Measurements from ENCODE around the gene ADAMTS15.

DNA sequence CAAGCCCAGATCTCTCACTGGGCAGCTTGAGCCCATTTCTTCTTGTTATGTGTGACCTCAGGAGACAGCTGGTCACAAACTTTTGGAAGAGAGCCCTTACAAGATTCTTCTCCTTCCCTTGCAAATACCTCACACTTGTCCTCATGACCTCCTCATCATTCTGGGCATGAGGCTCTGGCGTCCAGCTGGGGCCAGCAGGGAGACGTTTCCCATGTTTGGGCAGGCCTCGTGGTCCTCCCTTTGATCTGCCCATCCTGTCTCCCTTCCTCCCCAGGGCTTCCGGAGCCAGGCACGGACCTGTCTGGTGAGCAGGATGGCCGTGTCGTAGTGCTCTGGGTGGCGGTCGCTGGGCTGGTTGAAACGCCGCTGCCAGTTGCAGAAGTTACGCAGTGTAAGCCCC, 29.7 kb upstream of the ADAMTS15 start:
- TF ChIP-seq, protein P1, sequence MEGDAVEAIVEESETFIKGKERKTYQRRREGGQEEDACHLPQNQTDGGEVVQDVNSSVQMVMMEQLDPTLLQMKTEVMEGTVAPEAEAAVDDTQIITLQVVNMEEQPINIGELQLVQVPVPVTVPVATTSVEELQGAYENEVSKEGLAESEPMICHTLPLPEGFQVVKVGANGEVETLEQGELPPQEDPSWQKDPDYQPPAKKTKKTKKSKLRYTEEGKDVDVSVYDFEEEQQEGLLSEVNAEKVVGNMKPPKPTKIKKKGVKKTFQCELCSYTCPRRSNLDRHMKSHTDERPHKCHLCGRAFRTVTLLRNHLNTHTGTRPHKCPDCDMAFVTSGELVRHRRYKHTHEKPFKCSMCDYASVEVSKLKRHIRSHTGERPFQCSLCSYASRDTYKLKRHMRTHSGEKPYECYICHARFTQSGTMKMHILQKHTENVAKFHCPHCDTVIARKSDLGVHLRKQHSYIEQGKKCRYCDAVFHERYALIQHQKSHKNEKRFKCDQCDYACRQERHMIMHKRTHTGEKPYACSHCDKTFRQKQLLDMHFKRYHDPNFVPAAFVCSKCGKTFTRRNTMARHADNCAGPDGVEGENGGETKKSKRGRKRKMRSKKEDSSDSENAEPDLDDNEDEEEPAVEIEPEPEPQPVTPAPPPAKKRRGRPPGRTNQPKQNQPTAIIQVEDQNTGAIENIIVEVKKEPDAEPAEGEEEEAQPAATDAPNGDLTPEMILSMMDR (tag by site-specific recombination; IDR thresholded peaks at IDR 0.05) = no peak
- no peak for TF ChIP-seq ZBTB7A (tag by site-specific recombination; IDR thresholded peaks at IDR 0.05; ENCODE audit: low read depth)
- TF ChIP-seq ZNF121 (tag by site-specific recombination; IDR thresholded peaks at IDR 0.05) = no peak
- TF ChIP-seq ZNF777 (tag by site-specific recombination; IDR thresholded peaks at IDR 0.05; ENCODE audit: borderline replicate concordance) = no peak
- TF ChIP-seq, protein P2, sequence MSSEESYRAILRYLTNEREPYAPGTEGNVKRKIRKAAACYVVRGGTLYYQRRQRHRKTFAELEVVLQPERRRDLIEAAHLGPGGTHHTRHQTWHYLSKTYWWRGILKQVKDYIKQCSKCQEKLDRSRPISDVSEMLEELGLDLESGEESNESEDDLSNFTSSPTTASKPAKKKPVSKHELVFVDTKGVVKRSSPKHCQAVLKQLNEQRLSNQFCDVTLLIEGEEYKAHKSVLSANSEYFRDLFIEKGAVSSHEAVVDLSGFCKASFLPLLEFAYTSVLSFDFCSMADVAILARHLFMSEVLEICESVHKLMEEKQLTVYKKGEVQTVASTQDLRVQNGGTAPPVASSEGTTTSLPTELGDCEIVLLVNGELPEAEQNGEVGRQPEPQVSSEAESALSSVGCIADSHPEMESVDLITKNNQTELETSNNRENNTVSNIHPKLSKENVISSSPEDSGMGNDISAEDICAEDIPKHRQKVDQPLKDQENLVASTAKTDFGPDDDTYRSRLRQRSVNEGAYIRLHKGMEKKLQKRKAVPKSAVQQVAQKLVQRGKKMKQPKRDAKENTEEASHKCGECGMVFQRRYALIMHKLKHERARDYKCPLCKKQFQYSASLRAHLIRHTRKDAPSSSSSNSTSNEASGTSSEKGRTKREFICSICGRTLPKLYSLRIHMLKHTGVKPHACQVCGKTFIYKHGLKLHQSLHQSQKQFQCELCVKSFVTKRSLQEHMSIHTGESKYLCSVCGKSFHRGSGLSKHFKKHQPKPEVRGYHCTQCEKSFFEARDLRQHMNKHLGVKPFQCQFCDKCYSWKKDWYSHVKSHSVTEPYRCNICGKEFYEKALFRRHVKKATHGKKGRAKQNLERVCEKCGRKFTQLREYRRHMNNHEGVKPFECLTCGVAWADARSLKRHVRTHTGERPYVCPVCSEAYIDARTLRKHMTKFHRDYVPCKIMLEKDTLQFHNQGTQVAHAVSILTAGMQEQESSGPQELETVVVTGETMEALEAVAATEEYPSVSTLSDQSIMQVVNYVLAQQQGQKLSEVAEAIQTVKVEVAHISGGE (tag by site-specific recombination; conservative IDR thresholded peaks at IDR 0.05; ENCODE audit: low read depth) = no peak
- no peak for TF ChIP-seq ZNF335 (tag by site-specific recombination; conservative IDR thresholded peaks at IDR 0.05)
- TF ChIP-seq ZNF529 (tag by site-specific recombination; IDR thresholded peaks at IDR 0.05; ENCODE audit: insufficient replicate concordance) = no peak
- TF ChIP-seq, protein P3, sequence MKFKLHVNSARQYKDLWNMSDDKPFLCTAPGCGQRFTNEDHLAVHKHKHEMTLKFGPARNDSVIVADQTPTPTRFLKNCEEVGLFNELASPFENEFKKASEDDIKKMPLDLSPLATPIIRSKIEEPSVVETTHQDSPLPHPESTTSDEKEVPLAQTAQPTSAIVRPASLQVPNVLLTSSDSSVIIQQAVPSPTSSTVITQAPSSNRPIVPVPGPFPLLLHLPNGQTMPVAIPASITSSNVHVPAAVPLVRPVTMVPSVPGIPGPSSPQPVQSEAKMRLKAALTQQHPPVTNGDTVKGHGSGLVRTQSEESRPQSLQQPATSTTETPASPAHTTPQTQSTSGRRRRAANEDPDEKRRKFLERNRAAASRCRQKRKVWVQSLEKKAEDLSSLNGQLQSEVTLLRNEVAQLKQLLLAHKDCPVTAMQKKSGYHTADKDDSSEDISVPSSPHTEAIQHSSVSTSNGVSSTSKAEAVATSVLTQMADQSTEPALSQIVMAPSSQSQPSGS (tag by site-specific recombination; IDR thresholded peaks at IDR 0.05; ENCODE audit: low read depth) = no peak
- no peak for TF ChIP-seq ZSCAN23 (tag by site-specific recombination; IDR thresholded peaks at IDR 0.05)
- no peak for TF ChIP-seq ZNF23 (tag by site-specific recombination; IDR thresholded peaks at IDR 0.05; ENCODE audit: borderline replicate concordance)
- TF ChIP-seq ZNF514 (tag by site-specific recombination; IDR thresholded peaks at IDR 0.05) = no peak
- TF ChIP-seq, protein P4, sequence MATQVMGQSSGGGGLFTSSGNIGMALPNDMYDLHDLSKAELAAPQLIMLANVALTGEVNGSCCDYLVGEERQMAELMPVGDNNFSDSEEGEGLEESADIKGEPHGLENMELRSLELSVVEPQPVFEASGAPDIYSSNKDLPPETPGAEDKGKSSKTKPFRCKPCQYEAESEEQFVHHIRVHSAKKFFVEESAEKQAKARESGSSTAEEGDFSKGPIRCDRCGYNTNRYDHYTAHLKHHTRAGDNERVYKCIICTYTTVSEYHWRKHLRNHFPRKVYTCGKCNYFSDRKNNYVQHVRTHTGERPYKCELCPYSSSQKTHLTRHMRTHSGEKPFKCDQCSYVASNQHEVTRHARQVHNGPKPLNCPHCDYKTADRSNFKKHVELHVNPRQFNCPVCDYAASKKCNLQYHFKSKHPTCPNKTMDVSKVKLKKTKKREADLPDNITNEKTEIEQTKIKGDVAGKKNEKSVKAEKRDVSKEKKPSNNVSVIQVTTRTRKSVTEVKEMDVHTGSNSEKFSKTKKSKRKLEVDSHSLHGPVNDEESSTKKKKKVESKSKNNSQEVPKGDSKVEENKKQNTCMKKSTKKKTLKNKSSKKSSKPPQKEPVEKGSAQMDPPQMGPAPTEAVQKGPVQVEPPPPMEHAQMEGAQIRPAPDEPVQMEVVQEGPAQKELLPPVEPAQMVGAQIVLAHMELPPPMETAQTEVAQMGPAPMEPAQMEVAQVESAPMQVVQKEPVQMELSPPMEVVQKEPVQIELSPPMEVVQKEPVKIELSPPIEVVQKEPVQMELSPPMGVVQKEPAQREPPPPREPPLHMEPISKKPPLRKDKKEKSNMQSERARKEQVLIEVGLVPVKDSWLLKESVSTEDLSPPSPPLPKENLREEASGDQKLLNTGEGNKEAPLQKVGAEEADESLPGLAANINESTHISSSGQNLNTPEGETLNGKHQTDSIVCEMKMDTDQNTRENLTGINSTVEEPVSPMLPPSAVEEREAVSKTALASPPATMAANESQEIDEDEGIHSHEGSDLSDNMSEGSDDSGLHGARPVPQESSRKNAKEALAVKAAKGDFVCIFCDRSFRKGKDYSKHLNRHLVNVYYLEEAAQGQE (tag by site-specific recombination; IDR thresholded peaks at IDR 0.05) = no peak

All from HEK293 (cell line).